Measurements from ENCODE around the gene F10. TPM values are rescaled to one million over a fixed set of nuclear protein-coding genes. Genes with fewer than 3 reads are reported as not detected.
A peak's percentile ranks its signal among the peaks of the same experiment; 100 is the strongest.

The F10 gene
- total and polyA plus RNA-seq, 9 of the 15 experiments (the other 6 are each of a cell fraction or from before 2014, with no cell fraction given), result 0.04 to 0.09 (median 0.07) TPM; not detected in 5

- intact Hi-C loops (cut with micrococcal nuclease), result no loop called here
- Histone ChIP-seq H3K27ac (ENCODE audit: extremely low read depth, low read depth, low read length) (peak overlapping the region; percentile 81), H3K4me1 (replicated peaks in 1 of 2; ENCODE audit: control insufficient read depth in 2 of 2, insufficient read depth in 2 of 2, low read length in 2 of 2) (peaks cover 19 to 25% of the 10 kb centered on the region in 2 experiments; a peak in 4 of 5 replicates)
- peak; percentile 59 for TF ChIP-seq POLR2G (IDR thresholded peaks at IDR 0.05; ENCODE audit: low read depth, low read length)
- peak; percentile 60; the same call in 1 of the 2 replicates for TF ChIP-seq RBFOX2 (IDR thresholded peaks at IDR 0.05; ENCODE audit: low read depth, low read length)
- no peak for TF ChIP-seq MBD2 (IDR thresholded peaks at IDR 0.05; ENCODE audit: borderline replicate concordance, low read depth)
- peak; percentile 13 to 54; a peak in 2 of 4 replicates for TF ChIP-seq FOXK2 (conservative IDR thresholded peaks at IDR 0.05 in 1 of 2, IDR thresholded peaks at IDR 0.05 in 1 of 2; ENCODE audit: low read depth in 2 of 2)
- no peak for TF ChIP-seq PTBP1 (IDR thresholded peaks at IDR 0.05; ENCODE audit: low read depth, low read length)
- no peak for TF ChIP-seq ZBED1 (IDR thresholded peaks at IDR 0.05)
- no peak for TF ChIP-seq TEAD2 (tag; IDR thresholded peaks at IDR 0.05)
- peak; percentile 65 for TF ChIP-seq ESRRA (IDR thresholded peaks at IDR 0.05; ENCODE audit: borderline replicate concordance, low read depth)
- no peak for TF ChIP-seq COPS2 (conservative IDR thresholded peaks at IDR 0.05)
- 0 out of 2 replicates have a peak, but pooled peaks have one; percentile 16 for TF ChIP-seq ATF7 (IDR thresholded peaks at IDR 0.05)
- no peak for TF ChIP-seq ATF6 (CRISPR knock-in tag; IDR thresholded peaks at IDR 0.05)
- TF ChIP-seq, protein P1, sequence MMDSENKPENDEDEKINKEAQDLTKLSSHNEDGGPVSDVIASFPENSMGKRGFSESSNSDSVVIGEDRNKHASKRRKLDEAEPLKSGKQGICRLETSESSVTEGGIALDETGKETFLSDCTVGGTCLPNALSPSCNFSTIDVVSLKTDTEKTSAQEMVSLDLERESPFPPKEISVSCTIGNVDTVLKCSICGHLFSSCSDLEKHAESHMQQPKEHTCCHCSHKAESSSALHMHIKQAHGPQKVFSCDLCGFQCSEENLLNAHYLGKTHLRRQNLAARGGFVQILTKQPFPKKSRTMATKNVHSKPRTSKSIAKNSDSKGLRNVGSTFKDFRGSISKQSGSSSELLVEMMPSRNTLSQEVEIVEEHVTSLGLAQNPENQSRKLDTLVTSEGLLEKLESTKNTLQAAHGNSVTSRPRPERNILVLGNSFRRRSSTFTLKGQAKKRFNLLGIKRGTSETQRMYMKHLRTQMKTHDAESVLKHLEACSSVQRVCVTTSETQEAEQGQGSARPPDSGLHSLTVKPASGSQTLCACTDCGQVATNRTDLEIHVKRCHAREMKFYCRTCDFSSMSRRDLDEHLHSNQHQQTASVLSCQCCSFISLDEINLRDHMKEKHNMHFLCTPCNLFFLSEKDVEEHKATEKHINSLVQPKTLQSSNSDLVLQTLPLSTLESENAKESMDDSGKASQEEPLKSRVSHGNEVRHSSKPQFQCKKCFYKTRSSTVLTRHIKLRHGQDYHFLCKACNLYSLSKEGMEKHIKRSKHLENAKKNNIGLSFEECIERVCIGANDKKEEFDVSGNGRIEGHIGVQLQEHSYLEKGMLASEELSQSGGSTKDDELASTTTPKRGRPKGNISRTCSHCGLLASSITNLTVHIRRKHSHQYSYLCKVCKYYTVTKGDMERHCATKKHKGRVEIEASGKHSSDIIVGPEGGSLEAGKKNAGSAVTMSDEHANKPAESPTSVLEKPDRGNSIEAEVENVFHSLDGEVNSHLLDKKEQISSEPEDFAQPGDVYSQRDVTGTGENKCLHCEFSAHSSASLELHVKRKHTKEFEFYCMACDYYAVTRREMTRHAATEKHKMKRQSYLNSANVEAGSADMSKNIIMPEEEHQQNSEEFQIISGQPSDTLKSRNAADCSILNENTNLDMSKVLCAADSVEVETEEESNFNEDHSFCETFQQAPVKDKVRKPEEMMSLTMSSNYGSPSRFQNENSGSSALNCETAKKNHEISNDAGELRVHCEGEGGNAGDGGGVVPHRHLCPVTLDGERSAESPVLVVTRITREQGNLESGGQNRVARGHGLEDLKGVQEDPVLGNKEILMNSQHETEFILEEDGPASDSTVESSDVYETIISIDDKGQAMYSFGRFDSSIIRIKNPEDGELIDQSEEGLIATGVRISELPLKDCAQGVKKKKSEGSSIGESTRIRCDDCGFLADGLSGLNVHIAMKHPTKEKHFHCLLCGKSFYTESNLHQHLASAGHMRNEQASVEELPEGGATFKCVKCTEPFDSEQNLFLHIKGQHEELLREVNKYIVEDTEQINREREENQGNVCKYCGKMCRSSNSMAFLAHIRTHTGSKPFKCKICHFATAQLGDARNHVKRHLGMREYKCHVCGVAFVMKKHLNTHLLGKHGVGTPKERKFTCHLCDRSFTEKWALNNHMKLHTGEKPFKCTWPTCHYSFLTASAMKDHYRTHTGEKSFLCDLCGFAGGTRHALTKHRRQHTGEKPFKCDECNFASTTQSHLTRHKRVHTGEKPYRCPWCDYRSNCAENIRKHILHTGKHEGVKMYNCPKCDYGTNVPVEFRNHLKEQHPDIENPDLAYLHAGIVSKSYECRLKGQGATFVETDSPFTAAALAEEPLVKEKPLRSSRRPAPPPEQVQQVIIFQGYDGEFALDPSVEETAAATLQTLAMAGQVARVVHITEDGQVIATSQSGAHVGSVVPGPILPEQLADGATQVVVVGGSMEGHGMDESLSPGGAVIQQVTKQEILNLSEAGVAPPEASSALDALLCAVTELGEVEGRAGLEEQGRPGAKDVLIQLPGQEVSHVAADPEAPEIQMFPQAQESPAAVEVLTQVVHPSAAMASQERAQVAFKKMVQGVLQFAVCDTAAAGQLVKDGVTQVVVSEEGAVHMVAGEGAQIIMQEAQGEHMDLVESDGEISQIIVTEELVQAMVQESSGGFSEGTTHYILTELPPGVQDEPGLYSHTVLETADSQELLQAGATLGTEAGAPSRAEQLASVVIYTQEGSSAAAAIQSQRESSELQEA (IDR thresholded peaks at IDR 0.05; ENCODE audit: low read depth), result no peak
These were observed 30.6 kb downstream of the F10 start for GRCh38 chr13:113152984-113153809.

More at GRCh38 chr13:113152984-113153809, 30.6 kb downstream of the F10 start:
- TSS peak; percentile 99 for BruUV-seq (replicated peaks)
- 32% methylated on average over 16 of the region's 60 CpGs for WGBS (ENCODE audit: insufficient coverage, low coverage, missing lambda C conversion rate)
- in situ Hi-C loops (cut with MboI), result no loop called here
- Histone ChIP-seq H3K4me2 (ENCODE audit: insufficient read depth, low read length) (peak overlapping the region; percentile 71), H3K4me3 (peak overlapping the region; percentile 17; the same call in 1 of the 2 replicates), H3K9me3 (replicated peaks; ENCODE audit: control insufficient read depth, insufficient read depth, low read depth, low read length) (no peaks in the 10 kb centered on the region; the same call in 1 of the 2 replicates), H3K9ac (ENCODE audit: insufficient read depth in 1 of 2, low read depth in 2 of 2, low read length in 2 of 2) (peak overlapping the region; percentile 74 to 92), H3K79me2 (ENCODE audit: control insufficient read depth, insufficient read depth, low read length) (no peaks in the 10 kb centered on the region), H2AFZ (ENCODE audit: low read depth, low read length) (peak overlapping the region; percentile 66), H3K27me3 (ENCODE audit: control insufficient read depth in 2 of 2, insufficient read depth in 2 of 2, low read length in 2 of 2) (peaks cover 0 to 9% of the 10 kb centered on the region in 2 experiments; a peak in 2 of 5 replicates), H4K20me1 (replicated peaks; ENCODE audit: control insufficient read depth, insufficient read depth, low read length) (no peaks in the 10 kb centered on the region), H3K36me3 (ENCODE audit: control insufficient read depth, insufficient read depth, low read length) (no peaks in the 10 kb centered on the region), H3K9me1 (ENCODE audit: control insufficient read depth, insufficient read depth, low read length) (no peaks in the 10 kb centered on the region)
- ChIA-PET CTCF (ENCODE audit: low intra/inter-chr PET ratio) (no interaction called here), POLR2A (no interaction called here)
- FAIRE-seq (no peak), DNase-seq (ENCODE audit: extremely low read depth in 1 of 4, low spot score in 3 of 4) (peak; percentile 28 to 44 (median 34)), ATAC-seq (peak; percentile 64)

All from K562 (cell line).